GM19324 (cell line): ENCODE results near the gene RAD51B.

Experiments used
- ATAC-seq: cut with Tn5 transposase; IDR thresholded peaks from one replicate; pipeline ENCODE4 v1.9.1; 2021; ENCODE audit warnings: mild to moderate bottlenecking, moderate library complexity; ENCODE audit not compliant: unreplicated experiment, low FRiP score

The RAD51B gene

DNA sequence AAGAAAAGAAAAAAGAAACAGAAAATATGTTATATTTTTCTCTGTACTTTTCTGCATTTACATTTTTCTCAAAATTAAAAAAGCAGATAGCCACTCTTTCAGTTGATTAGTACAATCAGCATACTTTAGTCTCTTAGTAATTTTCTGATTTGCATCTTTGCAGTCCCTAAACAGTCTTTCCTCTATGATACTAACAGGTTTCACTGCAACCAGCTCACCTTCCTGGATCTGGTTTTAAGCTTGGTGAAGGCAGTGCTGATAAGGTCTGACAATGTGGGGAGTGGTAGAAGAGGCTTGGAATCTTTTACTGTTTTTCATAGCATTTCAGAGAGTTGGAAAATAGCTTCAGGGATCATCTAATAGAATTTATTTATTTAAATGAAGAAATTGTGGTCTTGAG lies 515.7 kb downstream of the RAD51B start:
- no peak for ATAC-seq

- ATAC-seq: no peak
Measured at GRCh38 chr14:68336165-68336564, 516.6 kb downstream of the RAD51B start.

GRCh38 chr14:68337279-68337678 lies 517.7 kb downstream of the RAD51B start:
- no peak for ATAC-seq

- no peak for ATAC-seq
Measured at GRCh38 chr14:68340262-68340661, 520.7 kb downstream of the RAD51B start.

DNA sequence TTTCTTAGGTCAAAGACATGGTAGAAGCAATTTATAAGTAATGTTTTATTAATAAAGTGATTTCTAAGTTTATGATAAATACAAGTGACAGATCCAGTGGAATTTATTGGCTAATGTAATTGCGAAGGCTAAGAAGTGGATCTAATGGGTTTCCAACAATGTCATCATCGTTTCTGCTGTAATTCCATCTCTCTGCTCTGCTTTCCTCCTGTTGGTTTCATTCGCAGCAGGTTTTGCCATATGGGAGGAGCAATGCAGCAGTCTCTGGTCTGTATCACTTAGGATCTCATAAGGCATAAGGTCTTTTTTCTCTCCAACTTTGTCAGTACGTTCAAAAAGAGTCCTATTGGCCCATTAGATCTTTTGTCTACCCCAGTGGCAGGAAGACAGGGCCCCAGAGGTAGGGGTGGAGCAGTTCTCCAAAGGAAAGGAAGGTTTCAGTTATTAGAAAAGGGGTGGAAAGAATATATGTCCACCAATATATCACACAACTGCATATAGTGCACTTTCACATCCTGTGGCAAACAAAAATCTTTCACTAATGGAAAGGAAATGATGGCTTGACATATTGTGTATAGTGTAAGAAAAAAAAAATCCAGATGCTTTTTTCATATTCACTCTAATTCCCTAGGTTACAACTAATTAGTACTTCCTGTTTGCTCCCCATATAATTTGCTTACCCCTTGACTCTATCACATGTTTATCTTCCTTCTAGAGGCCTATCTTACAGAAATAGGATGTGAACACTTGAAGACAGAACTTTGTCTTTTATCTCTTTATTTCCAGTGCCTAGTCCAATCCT lies 522.0 kb downstream of the RAD51B start:
- no peak for ATAC-seq

DNA sequence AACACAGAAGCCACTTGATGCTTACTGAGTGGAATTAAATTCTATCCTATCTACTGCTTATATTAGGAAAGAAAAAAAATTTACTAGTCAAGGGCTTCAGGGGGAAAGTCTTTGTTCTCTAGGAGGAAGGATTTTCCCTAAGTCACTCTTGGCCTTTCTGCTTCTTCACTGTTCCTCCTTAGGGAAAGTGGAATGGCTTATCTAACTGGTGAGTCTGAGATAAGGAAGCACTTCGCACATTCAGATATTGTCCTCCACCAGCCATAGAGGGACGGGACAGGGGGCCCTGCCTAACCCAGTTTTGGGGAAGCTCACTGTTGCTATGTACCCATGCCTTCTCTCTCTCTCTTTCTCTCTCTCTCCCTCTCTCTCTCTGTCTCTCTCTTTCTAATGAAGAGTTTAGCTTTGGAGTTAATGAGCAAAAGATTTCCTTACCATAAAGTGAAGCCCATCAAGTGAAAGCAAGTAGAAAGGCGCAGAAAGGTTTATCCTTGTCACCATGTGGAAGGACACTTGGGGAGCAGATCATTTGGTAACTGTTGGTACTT lies 522.7 kb downstream of the RAD51B start:
- ATAC-seq: no peak

GRCh38 chr14:68343534-68344118 lies 524.0 kb downstream of the RAD51B start:
- no peak for ATAC-seq

GRCh38 chr14:68345738-68346137 lies 526.2 kb downstream of the RAD51B start:
- ATAC-seq: no peak

DNA sequence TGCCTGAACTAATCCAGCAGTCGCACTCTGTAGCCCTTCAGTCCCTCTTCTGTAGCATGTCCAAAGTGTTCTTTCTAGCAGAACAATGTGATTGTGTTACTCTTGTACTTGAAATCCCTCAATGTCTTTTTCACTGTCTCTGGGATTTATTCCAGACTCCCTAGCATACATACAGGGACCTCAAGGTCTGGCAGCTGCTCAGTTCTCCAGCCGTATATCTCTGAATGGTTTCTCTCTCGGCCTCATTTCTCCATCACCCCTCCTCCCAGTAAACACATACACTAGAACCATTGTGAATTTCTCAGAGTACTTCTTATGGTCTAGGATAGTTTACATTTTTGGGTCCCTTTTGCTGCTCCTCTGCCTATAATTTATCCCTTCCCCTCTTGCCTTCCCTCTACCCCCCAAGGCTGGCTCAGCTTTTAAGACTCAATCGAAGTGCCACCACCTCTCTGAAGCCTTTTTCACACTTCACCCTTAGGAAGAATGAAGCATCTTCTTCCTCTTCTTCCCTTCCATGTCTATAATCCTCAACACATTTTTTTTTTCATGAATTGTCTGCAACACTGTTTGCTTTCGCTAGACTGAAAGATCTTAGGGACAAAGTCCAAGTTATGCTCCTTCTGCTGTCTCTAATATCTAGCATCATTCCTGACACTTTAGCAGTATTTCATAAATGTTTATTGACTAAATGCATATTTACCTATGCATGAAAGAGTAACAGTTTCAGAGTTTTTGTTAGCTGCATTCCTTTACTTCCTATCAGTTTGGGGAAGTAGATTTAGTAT lies 527.2 kb downstream of the RAD51B start:
- no peak for ATAC-seq

DNA sequence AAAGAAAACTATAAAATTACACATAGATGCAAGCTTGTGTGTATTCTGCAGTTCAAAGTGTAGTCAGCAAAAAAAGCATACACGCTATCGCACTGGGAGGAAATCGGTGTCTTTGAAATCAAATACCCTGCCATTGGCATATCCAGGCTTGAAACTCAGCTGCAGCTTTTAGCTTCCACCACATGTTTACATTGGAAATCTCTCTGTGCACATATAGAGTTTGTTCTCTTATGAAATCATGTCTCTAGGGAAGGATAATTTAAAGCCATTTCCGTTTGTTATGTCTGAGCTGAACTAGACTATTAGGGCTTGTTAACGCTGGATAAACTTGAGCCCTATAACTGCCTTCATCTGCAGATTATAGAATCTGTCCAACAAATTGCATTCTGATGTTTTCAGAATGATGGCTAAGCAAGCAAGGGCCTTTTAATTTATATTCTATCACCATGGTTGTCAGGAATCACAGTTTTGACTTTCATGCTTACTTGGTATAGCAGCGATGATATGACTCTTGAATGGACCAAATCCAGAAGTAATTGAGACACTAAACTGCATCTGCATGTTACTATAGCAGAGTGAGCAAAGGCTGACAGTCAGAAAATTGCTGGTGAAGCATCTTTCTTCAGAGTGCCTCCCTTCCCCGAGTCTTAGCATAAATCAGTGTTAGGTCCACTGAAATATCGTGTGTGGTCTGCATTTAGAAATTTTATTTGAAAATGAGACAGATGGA lies 530.5 kb downstream of the RAD51B start:
- no peak for ATAC-seq

- no peak for ATAC-seq
Measured at GRCh38 chr14:68355415-68355814, 535.8 kb downstream of the RAD51B start.

GRCh38 chr14:68357777-68358176 lies 538.2 kb downstream of the RAD51B start:
- ATAC-seq: no peak

DNA sequence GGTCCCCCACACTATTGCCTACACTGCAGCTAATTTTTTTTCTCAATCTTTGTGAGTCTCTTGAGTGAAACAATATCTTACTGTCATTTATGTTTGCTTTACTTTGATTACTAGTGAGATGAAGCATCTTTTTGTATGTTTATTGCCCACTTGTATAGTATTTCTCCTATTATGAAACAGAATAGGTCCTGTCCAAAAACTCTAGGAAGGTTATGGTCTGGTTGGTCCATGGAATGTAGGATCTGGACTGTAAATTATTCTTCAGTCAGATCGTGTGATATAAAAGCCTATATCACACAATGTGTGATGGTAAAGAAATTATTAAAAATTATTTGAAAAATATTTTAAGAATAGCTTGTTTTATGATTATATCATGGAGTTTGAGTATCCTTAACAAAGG lies 538.9 kb downstream of the RAD51B start:
- no peak for ATAC-seq

DNA sequence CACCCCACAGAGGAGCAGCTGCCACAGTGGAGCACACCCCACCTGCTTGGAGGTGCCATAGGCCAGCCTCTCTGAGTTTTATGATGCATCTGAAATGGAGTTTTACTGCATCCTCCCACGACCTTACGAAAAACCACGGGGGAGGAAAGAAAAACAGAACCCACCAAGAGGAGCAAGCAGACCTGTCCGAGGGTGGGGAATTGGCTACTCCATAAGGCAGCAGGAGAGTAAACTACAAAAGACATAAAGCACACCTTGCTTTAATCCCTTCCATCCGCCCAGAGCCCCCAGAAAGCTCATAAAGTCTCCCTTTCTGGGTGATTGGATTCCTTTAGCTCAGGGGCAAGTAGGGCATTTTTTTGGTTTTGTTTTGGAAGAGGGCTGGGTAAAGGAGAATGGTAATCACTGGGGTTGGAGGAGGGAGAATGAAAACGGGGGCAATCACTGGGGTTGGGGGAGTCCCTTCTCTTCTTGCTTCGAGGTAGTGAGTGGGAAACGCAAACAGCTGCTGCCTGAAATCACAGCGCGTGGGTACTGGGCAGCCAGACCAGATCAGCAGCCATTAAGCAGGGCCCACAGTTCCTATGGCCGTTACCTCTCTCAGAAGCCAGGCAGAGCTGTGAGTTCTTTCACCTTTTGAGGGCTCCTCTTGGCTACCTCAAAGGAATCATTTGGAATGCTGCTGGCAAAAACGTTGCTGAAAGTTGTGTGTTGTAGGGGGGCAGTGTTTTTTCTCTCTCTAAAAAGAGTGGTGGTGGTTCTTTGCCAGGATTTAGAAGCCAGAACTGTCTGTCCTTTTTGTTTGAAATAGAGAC lies 539.6 kb downstream of the RAD51B start:
- no peak for ATAC-seq

DNA sequence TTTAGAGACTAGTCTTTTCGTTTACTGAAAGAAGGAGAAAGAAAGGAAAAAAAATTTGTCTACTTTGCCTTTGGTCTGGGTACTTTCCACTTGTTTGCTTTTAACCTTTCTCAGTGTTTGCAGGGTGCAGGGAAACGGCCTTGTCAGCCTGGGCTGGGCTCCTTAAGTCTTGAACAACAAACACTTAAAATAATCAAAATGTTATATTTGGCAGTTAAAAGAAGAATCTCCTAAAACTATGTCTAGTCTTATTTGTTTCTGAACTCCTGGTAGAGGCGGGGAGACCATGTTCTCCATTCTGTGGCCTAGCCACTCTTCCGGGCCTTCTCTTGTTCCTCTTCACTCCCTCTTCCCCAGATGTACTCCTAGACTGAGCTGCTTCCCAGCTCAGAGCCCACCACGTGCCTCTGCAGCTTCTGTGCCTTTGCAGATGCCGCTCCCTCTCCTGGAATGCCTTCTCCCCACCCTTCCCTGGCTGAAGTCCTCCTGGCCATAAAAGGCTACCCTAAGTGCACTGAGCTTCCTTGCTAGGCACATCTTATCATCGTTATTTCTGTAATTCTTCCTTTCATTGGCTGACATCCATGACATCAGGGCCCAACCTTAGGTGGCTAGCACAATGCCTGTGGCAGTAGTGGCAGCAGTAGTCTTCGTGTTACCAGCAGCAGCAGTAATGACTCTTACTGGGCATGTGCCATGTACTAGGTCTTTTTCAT lies 540.4 kb downstream of the RAD51B start:
- no peak for ATAC-seq

DNA sequence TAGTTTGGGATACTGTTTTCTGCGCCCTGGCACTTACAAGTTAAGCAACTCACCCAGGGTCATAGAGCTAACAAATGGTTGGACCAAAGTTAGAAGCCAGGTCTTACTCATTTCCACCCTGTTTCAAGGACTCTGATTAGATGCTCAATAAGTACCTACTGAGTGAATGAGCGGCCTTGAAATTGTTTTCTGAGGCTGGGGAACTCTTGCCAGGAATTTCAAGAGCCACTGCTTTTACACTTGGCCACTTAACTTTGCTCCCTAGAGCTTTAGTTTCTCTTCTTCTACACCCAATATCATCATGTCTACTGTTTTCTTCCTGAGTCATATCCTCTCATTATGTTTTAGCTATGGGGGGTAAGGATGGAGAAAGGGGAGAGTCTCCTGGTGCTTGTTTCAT lies 541.7 kb downstream of the RAD51B start:
- no peak for ATAC-seq

GRCh38 chr14:68362846-68363245 lies 543.3 kb downstream of the RAD51B start:
- no peak for ATAC-seq

- no peak for ATAC-seq
Measured at GRCh38 chr14:68363466-68363842, 543.9 kb downstream of the RAD51B start.
